Activated CD8-positive, alpha-beta memory T cell treated with anti-CD3 and anti-CD28 coated beads, Interleukin-2, amount 50 U/mL, for 24 hours (primary cell): Measurements from ENCODE around the gene UGT8.
"Not testable (repeated sequence)": the region's sequence is repeated elsewhere in the genome, so short reads cannot be mapped to it uniquely, and the experiment has no call there.

Source experiments
- DNase-seq: peaks from one replicate; pipeline ENCODE4 v3.0.0-alpha.2; 2020; ENCODE audit errors: extremely low read depth

UGT8 gene

DNA sequence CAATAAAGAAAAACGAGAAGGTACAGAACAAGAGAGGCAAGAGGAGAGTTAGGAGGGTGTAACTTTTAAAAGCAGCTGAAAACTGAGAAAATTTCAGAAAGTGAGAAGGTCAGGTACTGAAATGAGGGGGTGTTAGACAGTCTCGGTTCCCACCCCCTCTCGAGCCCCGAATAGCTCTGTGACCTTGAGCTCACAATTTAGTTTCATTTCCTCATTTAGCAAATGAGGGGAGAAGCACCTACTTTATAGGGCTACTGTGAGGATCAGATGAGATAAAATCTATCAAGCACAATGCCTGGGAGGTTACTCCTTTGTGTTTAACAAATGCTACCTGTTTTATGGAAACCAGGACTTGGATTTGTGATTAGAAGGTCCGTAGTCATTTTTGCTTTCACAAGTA, 4.9 kb downstream of the UGT8 start:
- no peak for DNase-seq

DNA sequence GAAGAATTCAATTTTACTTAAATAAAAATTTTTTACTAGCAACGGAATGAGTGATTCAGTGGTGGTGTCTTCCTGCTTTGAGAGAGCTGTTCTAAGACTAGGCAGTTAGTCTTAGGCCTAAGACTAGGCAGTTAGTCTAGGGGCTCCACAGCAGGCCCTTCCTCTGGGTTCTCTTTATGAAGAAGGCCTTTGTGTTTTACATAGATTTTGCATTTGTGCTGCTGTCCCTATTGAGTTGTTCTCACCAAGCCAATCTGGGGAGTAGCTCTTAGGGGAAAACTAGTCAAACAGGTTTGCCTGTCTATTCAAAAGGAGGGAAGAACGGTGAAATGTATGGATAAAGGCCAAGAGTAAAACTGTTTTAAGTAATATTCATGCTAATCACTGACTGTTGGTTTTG, 7.6 kb downstream of the UGT8 start:
- DNase-seq: no peak

DNA sequence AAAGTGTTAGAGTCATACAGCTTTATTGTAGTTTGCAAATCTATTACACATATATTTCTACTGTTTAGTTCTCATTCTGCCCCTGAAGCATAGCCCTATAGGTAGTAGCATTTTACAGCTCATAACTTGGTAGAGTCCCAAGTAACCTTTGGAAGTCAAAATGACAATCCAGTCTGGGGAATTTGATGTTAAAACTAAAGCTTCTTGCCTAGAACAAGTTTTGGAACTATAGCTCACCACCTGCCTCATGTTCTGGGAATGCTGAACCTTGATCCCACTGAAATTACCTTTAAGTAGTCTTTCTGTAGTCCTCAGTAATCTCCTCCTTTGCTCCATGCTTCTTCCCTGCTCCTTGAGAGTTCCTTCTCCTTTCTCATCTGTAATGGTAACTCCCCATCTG, 8.4 kb downstream of the UGT8 start:
- DNase-seq: no peak

DNA sequence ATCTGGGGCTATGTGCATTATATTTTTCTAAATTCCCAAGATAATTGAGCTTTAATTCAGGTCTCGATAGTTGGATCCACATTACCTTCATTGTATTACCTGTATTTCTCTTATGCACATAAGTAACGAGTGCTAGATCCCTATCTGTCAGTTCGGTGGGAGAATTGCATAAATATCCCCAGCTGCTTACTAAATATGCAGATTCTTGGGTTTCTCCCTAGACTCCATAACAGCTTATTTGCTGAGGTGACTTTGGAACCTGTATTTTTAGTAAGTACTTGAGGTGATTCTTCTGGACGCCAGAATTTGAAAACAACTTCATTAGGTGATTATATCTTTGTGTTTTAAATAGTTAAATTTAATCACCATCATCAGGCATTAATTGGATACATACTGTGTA, 15.0 kb downstream of the UGT8 start:
- no peak for DNase-seq

DNA sequence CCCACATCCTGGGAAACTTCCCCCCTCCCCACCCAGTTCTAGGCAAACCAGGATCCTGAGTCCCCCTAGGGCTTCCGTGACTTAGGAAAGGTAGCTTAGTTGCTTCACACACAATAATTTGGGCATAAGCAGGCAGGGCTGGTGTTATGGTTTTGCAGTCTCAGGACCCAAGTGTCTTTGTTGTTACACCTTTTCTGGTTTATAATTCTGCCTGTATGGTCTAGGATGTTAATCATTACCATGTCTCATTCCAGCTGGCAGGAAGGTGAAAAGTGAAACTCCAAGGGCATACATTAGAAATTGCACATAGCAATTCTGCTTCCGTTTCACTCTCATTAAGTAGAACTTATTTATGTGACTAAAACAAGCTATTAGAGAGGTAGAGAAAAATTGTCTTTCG, 16.8 kb downstream of the UGT8 start:
- DNase-seq: no peak

DNA sequence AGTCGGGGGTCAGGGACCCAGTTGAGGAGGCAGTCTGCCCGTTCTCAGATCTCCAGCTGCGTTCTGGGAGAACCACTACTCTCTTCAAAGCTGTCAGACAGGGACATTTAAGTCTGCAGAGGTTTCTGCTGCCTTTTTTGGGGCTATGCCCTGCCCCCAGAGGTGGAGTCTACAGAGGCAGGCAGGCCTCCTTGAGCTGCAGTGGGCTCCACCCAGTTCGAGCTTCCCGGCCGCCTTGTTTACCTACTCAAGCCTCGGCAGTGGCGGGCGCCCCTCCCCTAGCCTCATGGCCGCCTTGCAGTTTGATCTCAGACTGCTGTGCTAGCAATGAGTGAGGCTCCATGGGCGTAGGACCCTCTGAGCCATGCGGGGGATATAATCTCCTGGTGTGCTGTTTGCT, 17.4 kb downstream of the UGT8 start:
- DNase-seq: not testable (repeated sequence)

DNA sequence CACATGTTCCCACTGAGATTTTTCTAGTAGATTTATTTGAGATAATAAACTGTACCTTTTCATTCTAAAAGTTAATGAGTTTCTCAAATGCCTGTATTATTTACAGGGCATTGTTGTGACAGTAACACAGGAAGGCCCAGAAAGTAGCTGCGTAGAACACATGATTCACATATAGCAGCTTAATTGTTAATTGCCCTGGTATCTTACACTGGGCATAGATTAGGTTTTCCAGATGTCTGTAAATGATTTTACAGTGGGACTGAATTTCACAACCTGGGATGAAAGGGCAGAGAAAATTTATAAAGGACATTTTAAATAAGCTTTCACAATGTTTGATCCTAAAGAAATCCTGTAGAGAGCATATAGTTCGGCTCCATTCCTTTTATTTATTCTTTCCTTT, 27.6 kb downstream of the UGT8 start:
- no peak for DNase-seq

DNA sequence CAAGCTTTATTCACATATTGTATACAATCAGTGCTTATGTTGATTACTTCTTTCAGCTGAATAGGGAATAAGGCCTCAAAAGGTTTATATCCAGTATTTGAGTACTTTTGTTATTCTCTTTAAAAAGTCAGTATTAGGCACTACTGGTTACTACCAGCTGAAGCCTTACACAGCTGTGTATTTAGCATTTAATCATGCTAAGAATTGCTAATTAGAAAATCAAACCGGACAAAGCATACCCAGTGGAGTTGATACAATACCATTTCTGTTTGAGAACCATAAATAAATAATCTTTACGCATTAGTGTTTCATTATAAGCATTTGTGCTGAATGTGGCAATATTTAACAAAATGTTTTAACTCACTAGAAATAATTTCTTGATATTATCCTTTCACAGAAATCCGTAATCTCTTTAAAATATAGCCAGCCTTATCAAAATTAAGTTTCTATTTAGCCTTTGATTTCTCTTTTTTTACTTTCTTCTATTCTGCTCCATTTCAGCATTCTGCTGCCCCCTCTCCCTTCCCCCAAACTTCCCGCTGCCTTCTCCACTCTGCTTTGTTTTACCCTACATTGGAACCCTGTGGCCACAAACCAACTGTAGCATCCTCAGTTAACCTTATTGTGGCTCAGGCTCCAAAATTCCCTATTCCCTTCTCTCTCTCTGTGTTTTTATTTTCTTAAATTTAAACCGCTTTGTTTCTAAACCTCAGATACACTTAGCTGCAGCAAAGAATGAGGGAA, 37.8 kb downstream of the UGT8 start:
- DNase-seq: no peak

DNA sequence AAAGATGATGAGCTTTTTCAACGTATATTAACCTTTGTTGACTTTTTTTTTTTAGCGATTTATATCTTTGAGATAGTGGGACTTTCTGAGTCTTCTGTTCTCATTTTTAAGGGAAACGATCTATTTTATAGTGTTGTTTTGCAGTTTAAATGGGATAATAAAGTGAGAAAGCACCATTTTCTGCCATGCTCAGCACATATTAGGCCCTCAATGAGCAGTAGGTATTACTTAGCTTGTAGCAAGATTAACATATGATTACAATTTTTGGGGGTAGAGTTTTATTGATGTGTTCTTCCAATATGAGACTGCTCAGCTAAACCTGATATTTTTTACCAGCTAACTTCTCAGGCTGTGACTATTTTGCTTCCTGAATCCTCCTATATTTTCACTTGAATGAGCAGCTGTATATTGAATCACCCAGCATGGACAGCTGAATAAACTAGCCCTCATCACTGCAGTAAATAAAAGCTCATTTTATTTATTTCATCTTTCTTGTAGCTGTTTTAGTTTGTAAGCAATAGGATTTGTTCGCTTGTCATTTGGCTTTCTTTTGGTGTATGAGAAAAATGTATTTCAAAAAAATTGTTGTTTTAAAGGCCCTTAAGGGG, 43.7 kb downstream of the UGT8 start:
- DNase-seq: no peak

DNA sequence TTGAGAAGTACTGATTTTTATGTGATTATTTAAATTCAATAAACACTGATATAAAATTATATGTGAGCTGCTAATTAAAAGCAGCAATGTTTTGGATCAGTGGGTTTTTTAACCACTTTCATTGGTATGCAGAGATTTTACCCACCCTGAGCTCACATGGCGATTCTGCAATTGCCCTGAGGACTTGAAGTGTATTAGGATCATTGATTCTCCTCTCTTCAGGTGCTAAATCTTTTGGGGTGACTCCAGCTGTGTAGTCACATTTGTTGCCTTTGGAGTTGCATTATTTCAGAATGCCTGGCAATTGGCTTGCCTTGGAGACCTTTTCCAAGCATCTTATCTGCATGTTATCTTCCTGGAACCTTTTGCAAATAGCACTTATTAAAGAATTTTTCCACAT, 51.3 kb downstream of the UGT8 start:
- DNase-seq: no peak

DNA sequence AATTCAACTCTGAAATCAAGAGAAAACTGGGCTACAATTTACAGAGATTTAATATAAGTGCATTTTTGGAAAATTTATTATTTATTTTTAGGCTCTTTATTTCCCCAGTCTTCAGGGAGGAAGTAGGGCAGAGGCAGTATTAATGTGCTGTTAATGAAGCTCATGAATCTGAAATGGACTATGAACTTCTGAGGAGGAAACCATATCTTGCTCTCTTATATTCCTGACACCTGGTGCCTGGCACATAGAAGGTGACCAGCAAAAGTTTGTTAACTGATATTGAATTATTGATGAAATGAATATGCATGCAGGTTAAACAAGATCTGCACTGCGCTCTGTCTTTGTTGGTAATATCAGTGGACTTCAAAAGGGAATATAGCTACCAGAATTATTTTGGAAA, 55.1 kb downstream of the UGT8 start:
- no peak for DNase-seq

DNA sequence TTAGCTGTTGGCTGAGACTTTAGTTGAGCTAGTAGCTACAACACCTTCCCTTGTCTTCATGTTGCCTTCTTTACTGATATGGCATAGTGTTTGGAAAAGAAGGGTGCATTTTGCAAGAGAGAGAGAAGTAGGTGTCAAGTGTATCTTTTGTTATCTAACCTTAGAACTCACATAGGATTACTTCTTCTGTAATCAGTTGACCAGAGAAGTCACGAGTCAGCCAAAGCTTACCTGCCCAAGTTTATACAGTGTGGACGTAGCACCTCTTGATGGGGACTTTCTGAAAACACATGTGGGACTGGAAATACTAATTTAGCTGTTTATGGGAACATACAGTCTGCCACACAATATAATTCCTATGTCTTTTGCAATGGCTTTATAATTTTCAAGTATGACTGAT, 56.0 kb downstream of the UGT8 start:
- no peak for DNase-seq

DNA sequence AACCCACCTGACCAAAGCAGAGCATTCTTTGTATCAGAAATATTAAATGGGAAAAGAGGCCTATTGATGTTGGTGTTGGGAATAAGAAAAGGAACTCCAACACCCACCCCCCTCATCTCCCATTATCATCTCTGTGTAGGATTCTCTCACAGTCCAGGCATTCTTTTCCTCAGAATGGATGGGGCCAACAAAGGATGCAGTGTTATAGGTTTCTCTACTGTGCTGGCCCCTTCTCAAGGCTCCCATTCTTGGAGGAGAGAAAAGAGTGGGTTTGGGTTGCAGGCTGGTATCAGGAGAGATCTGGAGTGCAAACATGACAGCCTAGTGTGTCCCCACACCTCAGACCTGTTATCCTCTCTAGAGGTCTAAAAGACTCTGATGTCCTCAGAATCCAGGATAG, 59.6 kb downstream of the UGT8 start:
- DNase-seq: no peak

DNA sequence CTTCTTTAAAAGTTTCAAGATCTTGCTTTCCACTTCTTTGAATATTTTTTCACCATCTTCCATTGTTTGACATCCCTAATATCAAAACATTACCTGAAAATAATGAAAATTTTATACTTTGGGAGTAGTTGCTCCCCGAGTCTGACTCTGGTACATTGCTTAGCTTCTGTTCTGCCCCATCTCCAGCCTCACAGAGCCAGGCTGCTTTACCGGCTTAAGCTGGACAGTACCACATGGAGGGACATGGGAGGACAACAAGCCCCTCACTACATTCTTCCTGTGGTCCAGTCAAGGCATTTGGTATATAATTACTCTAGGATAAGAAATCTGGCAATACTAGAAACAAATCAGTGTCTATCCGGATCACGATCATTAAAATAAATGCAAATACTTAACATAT, 60.2 kb downstream of the UGT8 start:
- DNase-seq: no peak

DNA sequence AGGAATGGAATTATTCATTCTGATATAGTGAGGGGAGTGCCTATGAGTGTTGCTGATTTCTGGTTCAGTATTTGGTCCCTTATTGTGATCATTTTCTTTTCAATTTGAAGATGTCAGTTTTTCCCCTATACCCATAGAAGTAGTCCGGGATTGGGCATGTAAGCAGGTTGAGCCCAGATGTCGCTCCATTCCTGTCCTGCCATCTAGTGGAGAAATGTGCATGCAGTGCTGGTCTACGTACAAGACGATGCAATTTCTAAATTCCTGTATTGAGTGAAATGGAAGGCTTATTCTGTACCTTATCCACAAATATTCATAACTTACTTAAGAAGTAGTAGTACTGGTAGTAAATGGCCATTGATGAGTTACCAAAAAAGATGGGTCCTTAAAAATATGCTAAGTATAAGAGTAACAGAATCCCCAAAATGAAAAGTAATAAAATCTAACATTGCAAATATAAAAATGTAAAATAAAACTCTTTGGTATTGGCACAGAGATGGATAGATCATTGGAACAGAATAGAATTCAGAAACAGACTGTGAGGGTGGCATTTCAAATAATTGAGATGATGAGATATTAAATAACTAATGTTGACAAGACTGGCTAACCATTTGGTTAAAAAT, 60.9 kb downstream of the UGT8 start:
- DNase-seq: no peak

DNA sequence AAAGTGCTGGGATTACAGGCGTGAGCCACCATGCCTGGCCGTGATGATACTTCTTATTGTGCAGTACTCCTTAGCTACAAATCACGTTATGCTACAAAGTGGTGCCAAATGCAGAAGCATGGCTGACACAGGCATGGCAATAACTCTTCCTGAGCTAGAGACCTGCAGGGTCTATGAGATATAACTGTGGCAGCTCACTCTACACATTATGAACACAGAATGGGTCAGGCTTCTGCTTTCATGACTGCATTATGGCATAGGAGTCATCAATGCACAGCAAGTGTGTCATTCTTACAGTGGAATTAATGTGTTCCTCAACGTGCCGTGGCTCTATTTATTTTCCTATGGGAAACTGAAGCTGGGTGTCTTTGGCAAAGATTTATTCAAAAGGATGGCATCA, 64.5 kb downstream of the UGT8 start:
- no peak for DNase-seq

DNA sequence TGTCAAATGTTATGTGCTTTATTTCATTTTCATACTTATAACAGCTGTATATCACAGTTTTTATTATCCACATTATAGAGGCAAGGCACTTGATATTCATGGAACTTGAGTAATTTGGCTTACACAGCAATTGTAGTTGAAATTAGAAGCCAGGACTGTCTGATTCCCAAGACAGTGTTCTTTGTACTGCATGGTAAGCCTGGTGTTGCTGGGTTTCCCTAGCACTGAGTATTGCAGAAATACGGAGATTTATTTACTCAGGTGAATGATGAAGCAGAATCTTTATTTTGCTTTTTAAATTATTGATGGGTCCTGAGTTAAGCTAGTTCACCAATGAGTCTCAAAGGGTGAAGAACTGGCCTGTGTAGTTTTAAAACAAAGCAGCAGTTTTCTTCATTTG, 70.0 kb downstream of the UGT8 start:
- DNase-seq: no peak

DNA sequence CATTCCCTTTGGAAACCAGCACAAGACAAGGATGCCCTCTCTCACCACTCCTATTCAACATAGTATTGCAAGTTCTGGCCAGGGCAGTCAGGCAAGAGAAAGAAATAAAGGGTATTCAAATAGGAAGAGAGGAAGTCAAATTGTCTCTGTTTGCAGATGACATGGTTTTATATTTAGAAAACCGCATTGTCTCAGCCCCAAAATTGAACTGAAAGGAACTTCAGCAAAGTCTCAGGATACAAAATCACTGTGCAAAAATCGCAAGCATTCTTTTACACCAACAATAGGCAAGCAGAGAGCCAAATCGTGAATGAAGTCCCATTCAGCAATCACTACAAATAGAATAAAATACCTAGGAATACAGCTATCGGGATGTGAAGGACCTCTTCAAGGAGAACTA, 72.1 kb downstream of the UGT8 start:
- DNase-seq: not testable (repeated sequence)

DNA sequence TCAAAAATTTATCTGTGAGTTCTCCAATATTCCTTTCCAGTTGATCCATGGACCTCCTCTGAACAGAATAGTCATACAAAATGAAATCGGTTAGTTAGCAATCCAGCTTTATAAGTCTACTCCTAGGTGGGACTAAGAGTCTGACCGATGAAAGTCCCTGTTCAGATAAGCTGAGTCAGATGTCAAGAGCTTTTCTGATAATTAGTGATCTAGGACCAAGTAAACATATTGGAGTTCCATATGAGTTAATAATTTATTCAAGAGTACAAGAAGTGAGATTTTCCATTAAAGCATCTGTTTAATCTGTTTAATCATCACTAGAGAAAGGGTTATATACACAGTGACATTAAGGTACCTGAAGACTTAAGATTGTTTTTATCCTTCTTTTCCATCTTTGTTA, 74.7 kb downstream of the UGT8 start:
- DNase-seq: no peak

DNA sequence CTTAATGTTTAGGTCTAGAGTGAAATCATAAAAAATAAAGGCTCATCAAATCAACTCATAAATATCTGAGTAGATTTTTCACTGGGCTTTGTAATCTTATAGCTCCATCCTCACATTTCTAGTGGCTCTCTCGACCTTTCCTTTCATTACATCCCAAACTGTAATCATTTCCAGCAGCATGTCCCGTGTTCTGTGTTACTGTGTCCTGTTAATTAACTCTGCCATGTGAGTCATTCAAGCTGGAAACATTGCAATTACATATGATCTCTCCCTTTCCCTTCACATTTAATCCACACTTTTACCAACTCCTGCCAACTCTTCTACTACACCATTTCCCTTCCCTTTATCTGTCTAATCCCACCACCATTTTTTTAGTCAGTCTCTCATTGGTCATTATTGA, 75.5 kb downstream of the UGT8 start:
- no peak for DNase-seq

DNA sequence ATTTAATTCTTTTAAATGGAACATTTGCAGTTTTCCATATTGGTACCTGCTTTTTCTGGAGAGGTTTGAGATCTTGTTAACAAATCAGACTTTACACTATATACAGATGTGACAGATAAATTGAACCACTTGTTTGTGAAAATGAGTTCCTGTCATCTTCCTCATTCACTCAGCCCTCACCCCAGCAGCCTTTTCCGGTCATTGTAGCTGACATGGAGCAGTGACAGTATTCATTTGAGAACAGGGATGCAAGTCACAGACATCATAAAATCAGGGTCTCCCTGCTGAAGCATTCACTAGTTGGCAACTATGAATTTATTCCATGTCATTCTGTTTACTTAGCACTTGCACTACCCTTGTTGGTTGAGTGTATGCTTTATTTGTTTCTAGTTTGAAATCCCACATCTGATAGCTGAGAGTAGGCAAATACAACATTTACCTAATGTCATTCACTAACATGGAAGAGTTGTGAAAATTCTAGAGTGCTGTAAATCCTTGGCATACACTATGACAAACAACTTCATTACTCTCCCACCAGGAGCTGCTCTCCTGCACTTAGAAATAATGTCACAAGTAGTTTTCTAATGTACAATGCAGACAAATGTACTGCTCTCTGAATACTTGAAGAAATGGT, 78.9 kb downstream of the UGT8 start:
- DNase-seq: no peak

DNA sequence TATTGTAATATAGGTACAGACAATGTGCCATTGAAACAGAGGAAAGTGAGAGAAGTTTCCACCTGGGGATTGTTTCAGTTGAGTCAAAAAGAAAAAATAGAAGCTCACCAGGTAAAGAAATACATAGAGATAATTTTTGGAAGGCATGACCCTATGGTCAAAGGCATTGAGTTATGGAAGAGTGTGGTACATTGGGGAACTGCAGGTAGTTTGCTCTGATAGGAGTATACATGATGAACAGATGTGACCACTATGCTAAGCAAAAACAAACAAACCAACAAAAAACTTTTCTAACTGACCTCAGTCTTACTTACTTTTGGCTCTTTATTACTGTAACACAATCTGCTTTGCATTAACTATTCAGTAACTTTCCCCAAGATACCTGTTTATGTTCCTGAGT, 85.9 kb downstream of the UGT8 start:
- DNase-seq: no peak

DNA sequence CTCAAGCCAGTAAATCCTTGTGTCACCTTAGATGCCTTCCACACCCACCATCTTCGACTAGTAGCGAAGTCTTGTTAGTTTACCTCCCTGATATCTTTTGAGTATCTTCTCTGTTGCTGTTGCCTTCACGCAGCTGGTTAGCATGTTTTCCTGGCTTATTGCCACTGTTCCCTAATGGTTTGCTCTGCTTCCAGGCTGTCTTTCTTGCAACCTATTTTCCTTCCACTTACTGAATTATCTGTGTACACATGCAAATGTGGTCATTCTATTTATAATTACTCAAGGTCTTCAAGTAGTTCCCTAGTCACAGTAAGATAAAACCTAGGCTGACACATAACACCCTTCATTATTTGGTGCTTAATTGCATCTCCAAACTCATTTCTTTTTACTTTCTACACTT, 89.5 kb downstream of the UGT8 start:
- DNase-seq: no peak
